ENCODE results near the gene DYNLT2. TPM values are rescaled to one million over a fixed set of nuclear protein-coding genes. Genes with fewer than 3 reads are reported as not detected.

The DYNLT2 gene
- total RNA-seq, 3 donors from 2014 or later (not counting 1 experiment from before 2014, with no cell fraction given): 4.0 to 6.8 (median 5.3) TPM

GRCh38 chr6:169779092-169779815, 27.9 kb upstream of the DYNLT2 start:
- 96% methylated on average over 7 of the region's 8 CpGs for WGBS (ENCODE audit: insufficient coverage)
- no peak for TF ChIP-seq CTCF (IDR thresholded peaks at IDR 0.05)
- H3K4me1 Mint-ChIP-seq: no peaks in the 10 kb centered on the region
- H3K9me3 Mint-ChIP-seq: no peaks in the 10 kb centered on the region
- intact Hi-C loops (cut with micrococcal nuclease): no loop called here
- ATAC-seq (no peak), DNase-seq (no peak)
- H3K4me3 Mint-ChIP-seq: no peak overlapping the region
- H3K4me3 ChIP-seq (ENCODE audit: low read length): no peak overlapping the region
- no peaks in the 10 kb centered on the region for H3K27me3 Mint-ChIP-seq (ENCODE audit: low read depth in 2 of 2)
- H3K4me1 ChIP-seq (ENCODE audit: control insufficient read depth, insufficient read depth, low read length): no peaks in the 10 kb centered on the region
- H3K9me3 ChIP-seq (ENCODE audit: control insufficient read depth, insufficient read depth, low read length): no peaks in the 10 kb centered on the region
- H3K27ac ChIP-seq (ENCODE audit: low read length): no peak overlapping the region
- peaks cover 25% of the 10 kb centered on the region for H3K36me3 ChIP-seq (ENCODE audit: control insufficient read depth, insufficient read depth, low read length)
- no peak overlapping the region for H3K27ac Mint-ChIP-seq
- no peaks in the 10 kb centered on the region for H3K27me3 ChIP-seq (ENCODE audit: control insufficient read depth, insufficient read depth, low read length)
- H3K36me3 Mint-ChIP-seq: no peaks in the 10 kb centered on the region

GRCh38 chr6:169778646-169779045, 27.3 kb upstream of the DYNLT2 start:
- Histone ChIP-seq H3K4me3 (ENCODE audit: low read length) (no peak overlapping the region), H3K4me1 (ENCODE audit: control insufficient read depth, insufficient read depth, low read length) (no peaks in the 10 kb centered on the region), H3K9me3 (ENCODE audit: control insufficient read depth, insufficient read depth, low read length) (no peaks in the 10 kb centered on the region), H3K27ac (ENCODE audit: low read length) (no peak overlapping the region), H3K27me3 (ENCODE audit: control insufficient read depth, insufficient read depth, low read length) (no peaks in the 10 kb centered on the region), H3K36me3 (ENCODE audit: control insufficient read depth, insufficient read depth, low read length) (peaks cover 26% of the 10 kb centered on the region)
- WGBS (ENCODE audit: insufficient coverage): 95% methylated on average over 12 of the region's 12 CpGs
- ATAC-seq (no peak), DNase-seq (no peak)
- H3K27me3 Mint-ChIP-seq (ENCODE audit: low read depth in 2 of 2): no peaks in the 10 kb centered on the region
- H3K9me3 Mint-ChIP-seq: no peaks in the 10 kb centered on the region
- H3K4me1 Mint-ChIP-seq: peaks cover 0 to under 1% of the 10 kb centered on the region in 2 donors
- TF ChIP-seq CTCF (IDR thresholded peaks at IDR 0.05): no peak
- H3K4me3 Mint-ChIP-seq: no peak overlapping the region
- intact Hi-C loops (cut with micrococcal nuclease): no loop called here
- H3K36me3 Mint-ChIP-seq: peaks cover 3% of the 10 kb centered on the region
- H3K27ac Mint-ChIP-seq: no peak overlapping the region

- H3K36me3 Mint-ChIP-seq: peaks cover 7% of the 10 kb centered on the region
- H3K4me3 Mint-ChIP-seq: no peak overlapping the region
- no peaks in the 10 kb centered on the region for H3K9me3 Mint-ChIP-seq
- Histone ChIP-seq H3K9me3 (ENCODE audit: control insufficient read depth, insufficient read depth, low read length) (no peaks in the 10 kb centered on the region), H3K4me3 (ENCODE audit: low read length) (no peak overlapping the region), H3K27ac (ENCODE audit: low read length) (no peak overlapping the region), H3K27me3 (ENCODE audit: control insufficient read depth, insufficient read depth, low read length) (no peaks in the 10 kb centered on the region), H3K4me1 (ENCODE audit: control insufficient read depth, insufficient read depth, low read length) (no peaks in the 10 kb centered on the region), H3K36me3 (ENCODE audit: control insufficient read depth, insufficient read depth, low read length) (peaks cover 28% of the 10 kb centered on the region)
- no peak for DNase-seq
- no peak for TF ChIP-seq CTCF (IDR thresholded peaks at IDR 0.05)
- WGBS (ENCODE audit: insufficient coverage): 95% methylated on average over 12 of the region's 12 CpGs
- no peaks in the 10 kb centered on the region for H3K27me3 Mint-ChIP-seq (ENCODE audit: low read depth in 2 of 2)
- intact Hi-C loops (cut with micrococcal nuclease): no loop called here
- peaks cover 0 to 4% of the 10 kb centered on the region in 2 donors for H3K4me1 Mint-ChIP-seq
- ATAC-seq: no peak
- H3K27ac Mint-ChIP-seq: no peak overlapping the region
Measured at GRCh38 chr6:169777896-169778295, 26.5 kb upstream of the DYNLT2 start.

- DNase-seq: no peak
- Mint-ChIP-seq H3K36me3 (peaks cover 7% of the 10 kb centered on the region), H3K9me3 (no peaks in the 10 kb centered on the region), H3K4me3 (no peak overlapping the region), H3K4me1 (peaks cover 0 to 4% of the 10 kb centered on the region in 2 donors), H3K27ac (no peak overlapping the region), H3K27me3 (ENCODE audit: low read depth in 2 of 2) (no peaks in the 10 kb centered on the region)
- Histone ChIP-seq H3K27ac (ENCODE audit: low read length) (no peak overlapping the region), H3K4me3 (ENCODE audit: low read length) (no peak overlapping the region), H3K9me3 (ENCODE audit: control insufficient read depth, insufficient read depth, low read length) (no peaks in the 10 kb centered on the region), H3K4me1 (ENCODE audit: control insufficient read depth, insufficient read depth, low read length) (no peaks in the 10 kb centered on the region), H3K36me3 (ENCODE audit: control insufficient read depth, insufficient read depth, low read length) (peaks cover 33% of the 10 kb centered on the region), H3K27me3 (ENCODE audit: control insufficient read depth, insufficient read depth, low read length) (no peaks in the 10 kb centered on the region)
- no peak for ATAC-seq
- intact Hi-C loops (cut with micrococcal nuclease): no loop called here
- no peak for TF ChIP-seq CTCF (IDR thresholded peaks at IDR 0.05)
- WGBS (ENCODE audit: insufficient coverage): 98% methylated on average over 13 of the region's 13 CpGs
Measured at GRCh38 chr6:169776379-169776778, 25.0 kb upstream of the DYNLT2 start.
